ENCODE measurements around the gene WIZ.

Gene WIZ

GRCh38 chr19:15464394-15465385 lies 14.9 kb upstream of the WIZ start, which contains the start of gene RASAL3:
Gene RASAL3, minus strand, starts transcription at chr19:15464544. Its CDS starts 186 bp downstream, at chr19:15464358.
- peak; percentile 48 to 53 for DNase-seq (ENCODE audit: low read depth in 2 of 2)

- peak; percentile 46 to 58 for DNase-seq (ENCODE audit: low read depth in 2 of 2)
Observed at GRCh38 chr19:15463861-15464371, 14.2 kb upstream of the WIZ start.

GRCh38 chr19:15461694-15462093 lies 11.9 kb upstream of the WIZ start:
- no peak for DNase-seq (ENCODE audit: low read depth in 2 of 2)

GRCh38 chr19:15457701-15458484 lies 8.1 kb upstream of the WIZ start:
- no peak for DNase-seq (ENCODE audit: low read depth in 2 of 2)

GRCh38 chr19:15456871-15457700 lies 7.3 kb upstream of the WIZ start:
- no peak for DNase-seq (ENCODE audit: low read depth in 2 of 2)

- no peak for DNase-seq (ENCODE audit: low read depth in 2 of 2)
Observed at GRCh38 chr19:15456441-15456840, 6.7 kb upstream of the WIZ start.

GRCh38 chr19:15455996-15456395 lies 6.2 kb upstream of the WIZ start:
- no peak for DNase-seq (ENCODE audit: low read depth in 2 of 2)

- no peak for DNase-seq (ENCODE audit: low read depth in 2 of 2)
Observed at GRCh38 chr19:15453906-15454860, 4.4 kb upstream of the WIZ start.

GRCh38 chr19:15453091-15453578 lies 3.4 kb upstream of the WIZ start:
- no peak for DNase-seq (ENCODE audit: low read depth in 2 of 2)

GRCh38 chr19:15452111-15453047 lies 2.6 kb upstream of the WIZ start:
- DNase-seq (ENCODE audit: low read depth in 2 of 2), result no peak

- no peak for DNase-seq (ENCODE audit: low read depth in 2 of 2)
Observed at GRCh38 chr19:15450528-15450890, 753 bp upstream of the WIZ start.

- DNase-seq (ENCODE audit: low read depth in 2 of 2), result no peak
Observed at GRCh38 chr19:15448778-15449619, 757 bp downstream of the WIZ start.

- no peak for DNase-seq (ENCODE audit: low read depth in 2 of 2)
Observed at GRCh38 chr19:15448044-15448777, 1.5 kb downstream of the WIZ start.

GRCh38 chr19:15447057-15447456 lies 2.7 kb downstream of the WIZ start:
- DNase-seq (ENCODE audit: low read depth in 2 of 2), result no peak

GRCh38 chr19:15445807-15446376 lies 3.9 kb downstream of the WIZ start:
- no peak for DNase-seq (ENCODE audit: low read depth in 2 of 2)

- no peak for DNase-seq (ENCODE audit: low read depth in 2 of 2)
Observed at GRCh38 chr19:15445227-15445605, 4.5 kb downstream of the WIZ start.

Data from stimulated activated CD8-positive, alpha-beta memory T cell treated with anti-CD3 and anti-CD28 coated beads, Interleukin-7, amount 100 ng/mL, for 1 hour (primary cell).